Transverse colon (tissue), 4 donors: ENCODE results near the gene HAUS2. TPM values are rescaled to one million over a fixed set of nuclear protein-coding genes. Genes with fewer than 3 reads are reported as not detected.

ENCODE experiments used
- DNase-seq: peaks from one replicate; pipeline ENCODE4 v3.0.0-alpha.2; 2019
- H3K27ac ChIP-seq, 4 donors: fragments of 200-600 bp; sonication (generic); 2 replicates each; pipeline ENCODE4 v1.5.1; 2016 to 2018; ENCODE audit warnings: inconsistent platforms in 4 of 4
- H3K27me3 ChIP-seq: fragments of 200-600 bp; sonication (generic); 2 replicates; pipeline ENCODE4 v1.5.1; 2017; ENCODE audit warnings: inconsistent platforms
- H3K36me3 ChIP-seq, 4 donors: fragments of 200-600 bp; sonication (generic); 2 replicates each; pipeline ENCODE4 v1.5.1; 2017 to 2019; ENCODE audit warnings: inconsistent platforms in 4 of 4
- H3K4me1 ChIP-seq, 4 donors: fragments of 200-600 bp; sonication (generic); 2 replicates each; pipeline ENCODE4 v1.5.1; 2017 to 2020; ENCODE audit warnings: inconsistent platforms in 4 of 4
- H3K4me3 ChIP-seq, 4 donors: fragments of 200-600 bp; sonication (generic); 1 replicate in 1 of 4; 2 replicates in 3 of 4; pipeline versions ENCODE4 v1.5.1 to v1.6.1; 2017 to 2019; ENCODE audit warnings: inconsistent platforms in 4 of 4
- H3K9me3 ChIP-seq, 2 donors: fragments of 200-600 bp; sonication (generic); 2 replicates each; pipeline ENCODE4 v1.5.1; 2017 to 2019; ENCODE audit warnings: inconsistent platforms in 2 of 2
- CTCF ChIP-seq, 5 experiments: fragments of 200-600 bp in 3 of 5; fragments of 450-650 bp in 2 of 5; sonication (generic) in 3 of 5; IDR thresholded peaks; 1 replicate in 2 of 5; 2 replicates in 3 of 5; pipeline ENCODE4 v1.5.1; 2016 to 2017; ENCODE audit warnings: antibody characterized with exemption in 5 of 5, inconsistent platforms in 3 of 5, mild to moderate bottlenecking in 2 of 5, moderate library complexity in 1 of 5
- EP300 ChIP-seq: sonication (generic); formaldehyde crosslinking; IDR thresholded peaks from one replicate; pipeline ENCODE4 v1.6.1; 2017; ENCODE audit warnings: antibody characterized with exemption, low read depth
- POLR2A ChIP-seq: fragments of 450-650 bp; IDR thresholded peaks from one replicate; pipeline ENCODE4 v1.6.1; 2016; ENCODE audit warnings: antibody characterized with exemption, mild to moderate bottlenecking, moderate library complexity
- POLR2AphosphoS5 ChIP-seq, 3 donors: sonication (generic); formaldehyde crosslinking; IDR thresholded peaks; one replicate each; pipeline ENCODE4 v1.6.1; 2016; ENCODE audit warnings: antibody characterized with exemption in 3 of 3
- WGBS, 2 donors: methylation state at CpG; one replicate each; pipeline ENCODE4 v1.1.5; 2018; ENCODE audit warnings: low coverage in 1 of 2; 5-methylcytosine and 5-hydroxymethylcytosine counted together
- in situ Hi-C, 4 donors: fragments of 200-750 bp; cut with MboI; loops; one replicate each; pipeline versions ENCODE4 v1.15.0 to v1.15.1; 2017; ENCODE audit warnings: low sequenced_read_pairs in 3 of 4, low pct_ligation_motif_present in 1 of 4, low pct_unique_long_range_greater_than_20kb in 1 of 4
- intact Hi-C: fragments of 100-400 bp; cut with DNase I; formaldehyde crosslinking; loops from one replicate; pipeline ENCODE4 v1.15.1; 2023; ENCODE audit warnings: low total_unique reads
- total RNA-seq, 4 donors: library from RNA; depleted of rRNA; stranded (reverse); fragments of >200 nt; gene quantifications; one replicate each; pipeline ENCODE4 v1.1.0, GENCODE V29; 2016

HAUS2 gene
- total RNA-seq, 4 donors from 2014 or later, result 10.6 to 27.5 (median 13.6) TPM

GRCh38 chr15:42581272-42581730, 32.7 kb downstream of the HAUS2 start:
- H3K4me3 ChIP-seq, result peak overlapping the region; percentile 17 to 46 (median 28)
- H3K4me1 ChIP-seq, result peaks cover 21 to 50% (median 36%) of the 10 kb centered on the region in 4 donors
- no peaks in the 10 kb centered on the region for H3K9me3 ChIP-seq
- no peak for TF ChIP-seq EP300
- TF ChIP-seq POLR2AphosphoS5 (IDR thresholded peaks at IDR 0.05), result peak in 2 of 3 donors; percentile 53 to 64
- TF ChIP-seq POLR2A, result peak; percentile 43
- no peak for TF ChIP-seq CTCF (IDR thresholded peaks at IDR 0.05)
- DNase-seq, result peak; percentile 88
- no peaks in the 10 kb centered on the region for H3K36me3 ChIP-seq
- peak overlapping the region; percentile 71 to 81 (median 76) for H3K27ac ChIP-seq
- intact Hi-C loops, result no loop called here
- in situ Hi-C loops, result no loop called here
- WGBS, 2 donors, result 0% methylated on average over 9 to 37 of the region's 37 CpGs
- H3K27me3 ChIP-seq, result peaks cover 2% of the 10 kb centered on the region

- TF ChIP-seq POLR2AphosphoS5 (IDR thresholded peaks at IDR 0.05) (no peak), POLR2A (no peak), EP300 (no peak), CTCF (IDR thresholded peaks at IDR 0.05) (no peak)
- H3K27me3 ChIP-seq, result no peaks in the 10 kb centered on the region
- H3K4me3 ChIP-seq, result peak overlapping the region in 3 of 4 donors; percentile 4 to 13 (median 13)
- no peaks in the 10 kb centered on the region for H3K9me3 ChIP-seq
- peaks cover 11 to 36% (median 29%) of the 10 kb centered on the region in 4 donors for H3K4me1 ChIP-seq
- DNase-seq, result no peak
- H3K27ac ChIP-seq, result peak overlapping the region; percentile 71 to 81 (median 76)
- 57 to 78% methylated on average over 4 to 8 of the region's 8 CpGs for WGBS, 2 donors
- in situ Hi-C loops (no loop called here), intact Hi-C loops (no loop called here)
- no peaks in the 10 kb centered on the region for H3K36me3 ChIP-seq
Observed at GRCh38 chr15:42582569-42583375, 34.1 kb downstream of the HAUS2 start.

- Histone ChIP-seq H3K27ac (peak overlapping the region in 3 of 4 donors; percentile 73 to 81 (median 79)), H3K27me3 (no peaks in the 10 kb centered on the region), H3K4me1 (peaks cover 11 to 31% (median 26%) of the 10 kb centered on the region in 4 donors), H3K36me3 (no peaks in the 10 kb centered on the region), H3K9me3 (no peaks in the 10 kb centered on the region), H3K4me3 (peak overlapping the region in 3 of 4 donors; percentile 4 to 13 (median 13))
- no peak for TF ChIP-seq EP300
- no peak for TF ChIP-seq POLR2A
- no peak for TF ChIP-seq CTCF (IDR thresholded peaks at IDR 0.05)
- no peak for TF ChIP-seq POLR2AphosphoS5 (IDR thresholded peaks at IDR 0.05)
- in situ Hi-C loops (no loop called here), intact Hi-C loops (no loop called here)
- no peak for DNase-seq
- 0 to 43% methylated on average over 1 to 4 of the region's 4 CpGs for WGBS, 2 donors
Observed at GRCh38 chr15:42584031-42584765, 35.6 kb downstream of the HAUS2 start.
